Left ventricle myocardium inferior (tissue), 1 donor: ENCODE data around the gene DPP6. TPM values are rescaled to one million over a fixed set of nuclear protein-coding genes. Genes with fewer than 3 reads are reported as not detected.

Experiments used
- DNase-seq: peaks from one replicate; pipeline ENCODE4 v3.0.0-alpha.2; 2020
- H3K27ac ChIP-seq: fragments of 200-600 bp; replicated peaks from 2 replicates; pipeline ENCODE4 v1.8.0; 2021
- H3K27me3 ChIP-seq: fragments of 200-600 bp; 2 replicates; pipeline ENCODE4 v1.8.0; 2021; ENCODE audit warnings: low read depth
- H3K36me3 ChIP-seq: fragments of 200-600 bp; 2 replicates; pipeline ENCODE4 v1.8.0; 2021
- H3K4me1 ChIP-seq: fragments of 200-600 bp; 2 replicates; pipeline ENCODE4 v1.8.0; 2021
- H3K4me3 ChIP-seq: fragments of 200-600 bp; 2 replicates; pipeline ENCODE4 v1.8.0; 2021; ENCODE audit warnings: mild to moderate bottlenecking, moderate library complexity
- H3K9me3 ChIP-seq: fragments of 200-600 bp; replicated peaks from 2 replicates; pipeline ENCODE4 v1.8.0; 2021
- intact Hi-C: fragments of 100-400 bp; cut with micrococcal nuclease; formaldehyde crosslinking; loops from one replicate; pipeline ENCODE4 v1.11.0; 2022
- total RNA-seq: library from RNA; stranded (reverse); fragmentation: NEBNext Ultra II Directional; extraction: Animal tissue kit (Norgen Biotek cat#: 25700); gene quantifications from one replicate; pipeline ENCODE4 v1.2.1, GENCODE V29; 2021
- TF ChIP-seq, protein P1 (sequence below): fragments of 200-600 bp; IDR thresholded peaks from 2 replicates; pipeline ENCODE4 v1.8.0; 2021; ENCODE audit warnings: antibody characterized with exemption, mild to moderate bottlenecking, borderline replicate concordance
- donor health status: DM: no; HTN: yes; CAD: no; lungs with severe emphysema.

Gene DPP6
- total RNA-seq, 1 donor from 2014 or later, result 0.25 TPM

DNA sequence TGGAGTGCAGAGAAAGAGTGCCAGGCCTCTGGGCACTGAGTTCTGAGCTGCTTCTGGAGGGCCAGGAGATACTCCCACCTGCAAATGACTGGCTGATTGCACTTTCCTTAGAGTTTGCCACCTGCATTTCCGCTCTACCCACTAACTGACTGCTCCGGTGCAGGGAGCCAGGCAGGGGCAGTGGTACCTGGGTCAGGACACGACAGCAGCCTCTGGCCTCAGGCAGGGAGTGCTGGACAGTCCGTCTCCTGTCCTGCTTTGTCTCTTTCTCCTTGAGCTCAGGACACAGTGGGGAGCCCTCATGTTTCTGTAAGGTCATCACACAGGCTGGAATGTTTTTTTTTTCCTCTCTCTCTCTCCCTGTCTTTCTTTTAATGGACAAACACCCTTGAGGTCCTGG, 252.0 kb downstream of the DPP6 start:
- TF ChIP-seq, protein P1, sequence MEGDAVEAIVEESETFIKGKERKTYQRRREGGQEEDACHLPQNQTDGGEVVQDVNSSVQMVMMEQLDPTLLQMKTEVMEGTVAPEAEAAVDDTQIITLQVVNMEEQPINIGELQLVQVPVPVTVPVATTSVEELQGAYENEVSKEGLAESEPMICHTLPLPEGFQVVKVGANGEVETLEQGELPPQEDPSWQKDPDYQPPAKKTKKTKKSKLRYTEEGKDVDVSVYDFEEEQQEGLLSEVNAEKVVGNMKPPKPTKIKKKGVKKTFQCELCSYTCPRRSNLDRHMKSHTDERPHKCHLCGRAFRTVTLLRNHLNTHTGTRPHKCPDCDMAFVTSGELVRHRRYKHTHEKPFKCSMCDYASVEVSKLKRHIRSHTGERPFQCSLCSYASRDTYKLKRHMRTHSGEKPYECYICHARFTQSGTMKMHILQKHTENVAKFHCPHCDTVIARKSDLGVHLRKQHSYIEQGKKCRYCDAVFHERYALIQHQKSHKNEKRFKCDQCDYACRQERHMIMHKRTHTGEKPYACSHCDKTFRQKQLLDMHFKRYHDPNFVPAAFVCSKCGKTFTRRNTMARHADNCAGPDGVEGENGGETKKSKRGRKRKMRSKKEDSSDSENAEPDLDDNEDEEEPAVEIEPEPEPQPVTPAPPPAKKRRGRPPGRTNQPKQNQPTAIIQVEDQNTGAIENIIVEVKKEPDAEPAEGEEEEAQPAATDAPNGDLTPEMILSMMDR, result no peak
- no peaks in the 10 kb centered on the region for H3K36me3 ChIP-seq
- no peak for DNase-seq
- H3K4me3 ChIP-seq, result no peak overlapping the region
- no peaks in the 10 kb centered on the region for H3K4me1 ChIP-seq
- H3K9me3 ChIP-seq, result no peaks in the 10 kb centered on the region
- no peak overlapping the region for H3K27ac ChIP-seq
- intact Hi-C loops, result no loop called here
- H3K27me3 ChIP-seq, result peaks cover 70% of the 10 kb centered on the region

DNA sequence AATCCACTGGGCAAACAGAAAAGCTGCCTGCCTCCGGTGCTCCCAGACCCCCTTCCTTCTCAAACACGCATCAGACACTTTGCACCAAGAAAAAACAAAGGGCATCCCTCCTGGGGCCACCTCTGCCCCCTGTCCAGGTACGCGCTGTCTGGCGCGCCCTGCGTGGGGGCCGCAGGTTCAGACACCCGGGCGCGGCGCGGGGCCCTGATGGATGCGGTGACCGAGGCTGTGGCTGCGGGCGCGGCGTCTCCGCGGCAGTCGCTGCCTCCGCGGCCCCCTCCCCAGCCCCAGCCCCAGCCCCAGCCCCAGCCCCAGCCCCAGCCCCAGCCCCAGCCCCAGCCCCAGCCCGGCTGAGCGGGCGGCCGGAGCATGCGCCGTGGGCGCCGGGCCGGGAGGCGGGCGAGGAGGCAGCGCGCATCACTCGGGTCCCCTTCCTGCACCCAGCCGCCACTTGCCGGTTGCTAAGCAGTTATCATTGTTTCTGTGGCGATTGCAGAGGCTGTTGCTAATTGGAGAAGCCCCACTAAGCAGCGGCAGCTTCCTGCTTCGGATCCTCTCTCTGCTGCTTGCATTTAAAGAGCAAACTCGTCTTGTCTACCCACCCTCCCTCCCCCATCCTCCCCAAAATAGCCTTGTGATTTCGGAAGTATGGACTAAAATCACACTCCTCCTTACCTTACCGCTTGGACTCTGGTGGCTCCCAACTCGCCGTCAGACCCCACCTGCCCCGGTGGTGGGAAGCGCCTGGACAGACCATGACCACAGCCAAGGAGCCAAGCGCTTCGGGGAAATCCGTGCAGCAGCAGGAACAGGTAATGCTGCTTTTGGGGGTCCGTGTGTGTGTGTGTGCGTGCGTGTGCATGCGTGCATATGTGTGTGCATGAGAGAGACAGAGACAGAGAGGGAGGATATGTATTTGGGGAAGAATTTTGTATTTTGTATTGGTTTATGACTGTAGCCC, 252.8 kb downstream of the DPP6 start:
- no peaks in the 10 kb centered on the region for H3K4me1 ChIP-seq
- H3K27me3 ChIP-seq, result peaks cover 73% of the 10 kb centered on the region
- no peak overlapping the region for H3K27ac ChIP-seq
- DNase-seq, result no peak
- no peaks in the 10 kb centered on the region for H3K9me3 ChIP-seq
- no peak overlapping the region for H3K4me3 ChIP-seq
- intact Hi-C loops, result no loop called here
- TF ChIP-seq, protein P1, result no peak
- H3K36me3 ChIP-seq, result no peaks in the 10 kb centered on the region

DNA sequence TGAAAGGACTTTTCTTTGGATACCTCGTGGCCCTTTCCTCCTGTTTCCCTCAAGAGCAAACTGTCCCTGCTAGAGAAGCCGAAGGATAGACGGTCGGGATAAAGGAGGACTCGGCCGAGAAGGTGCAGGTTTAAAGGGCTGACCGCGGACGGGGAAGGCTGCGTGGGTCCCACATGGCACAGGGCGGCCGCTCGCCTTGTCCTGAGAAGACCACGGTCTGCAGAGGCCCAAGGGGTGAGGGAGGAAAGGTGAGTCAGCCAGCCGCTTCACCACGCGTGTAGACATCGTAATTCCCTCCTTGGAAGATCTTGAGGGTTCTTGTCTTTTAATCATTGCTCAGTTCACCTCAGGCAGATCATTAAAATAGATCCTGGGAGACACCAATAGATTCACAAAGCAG, 253.8 kb downstream of the DPP6 start:
- no peaks in the 10 kb centered on the region for H3K9me3 ChIP-seq
- TF ChIP-seq, protein P1, result no peak
- no peaks in the 10 kb centered on the region for H3K4me1 ChIP-seq
- DNase-seq, result no peak
- no peaks in the 10 kb centered on the region for H3K36me3 ChIP-seq
- H3K27ac ChIP-seq, result no peak overlapping the region
- no peak overlapping the region for H3K4me3 ChIP-seq
- intact Hi-C loops, result no loop called here
- H3K27me3 ChIP-seq, result peaks cover 73% of the 10 kb centered on the region

DNA sequence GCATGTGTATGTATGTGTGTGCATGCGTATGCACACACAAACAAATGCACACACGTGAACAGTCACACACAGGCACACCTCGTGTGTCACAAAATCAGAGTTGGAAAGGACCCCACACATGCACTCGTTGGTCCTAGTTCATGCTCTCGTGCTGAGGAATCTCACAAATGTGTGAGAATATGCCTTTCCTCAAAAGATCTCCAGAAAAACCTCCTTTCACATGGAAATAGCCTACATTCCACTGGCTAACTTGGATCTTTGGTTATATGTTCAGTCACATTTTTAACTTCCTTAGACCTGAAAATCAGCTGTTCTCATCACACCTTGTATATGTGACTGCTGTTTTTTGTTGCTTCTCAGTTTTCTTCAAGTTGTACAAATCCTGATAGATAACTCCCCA, 256.7 kb downstream of the DPP6 start:
- TF ChIP-seq, protein P1, result no peak
- no peak for DNase-seq
- peaks cover 56% of the 10 kb centered on the region for H3K27me3 ChIP-seq
- H3K27ac ChIP-seq, result no peak overlapping the region
- H3K4me1 ChIP-seq, result no peaks in the 10 kb centered on the region
- no peaks in the 10 kb centered on the region for H3K9me3 ChIP-seq
- no peaks in the 10 kb centered on the region for H3K36me3 ChIP-seq
- H3K4me3 ChIP-seq, result no peak overlapping the region
- intact Hi-C loops, result no loop called here

DNA sequence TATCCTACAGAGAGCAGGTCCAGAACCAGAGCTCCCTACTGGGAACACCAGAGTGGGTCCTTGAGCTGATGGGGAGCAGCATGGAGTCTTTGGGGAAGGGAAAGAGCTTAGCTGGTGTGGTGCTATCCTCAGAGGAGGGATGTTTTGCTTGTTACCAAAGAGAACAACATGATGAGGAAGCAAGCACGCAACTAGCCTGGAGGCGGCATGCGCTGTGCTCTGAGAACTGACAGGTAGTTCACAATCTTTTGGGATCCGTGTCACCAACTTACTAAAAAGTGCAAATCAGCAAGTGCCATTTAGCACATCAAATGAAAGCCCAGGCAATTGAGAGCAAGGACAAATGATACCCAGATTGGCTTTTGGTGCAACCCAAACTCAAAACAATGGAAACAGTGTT, 257.9 kb downstream of the DPP6 start:
- Histone ChIP-seq H3K27me3 (peaks cover 44% of the 10 kb centered on the region), H3K4me1 (no peaks in the 10 kb centered on the region), H3K36me3 (no peaks in the 10 kb centered on the region), H3K4me3 (no peak overlapping the region), H3K9me3 (no peaks in the 10 kb centered on the region), H3K27ac (no peak overlapping the region)
- no peak for DNase-seq
- TF ChIP-seq, protein P1, result no peak
- intact Hi-C loops, result no loop called here
